Spleen (tissue), 7 donors: Measurements from ENCODE around the gene NCAPG2.

Experiments
- CTCF ChIP-seq, 11 experiments: fragments of 200-600 bp in 7 of 11; fragments of 450-650 bp in 4 of 11; sonication (generic) in 4 of 11; IDR thresholded peaks in 8 of 11; conservative IDR thresholded peaks in 3 of 11; 1 replicate in 7 of 11; 2 replicates in 4 of 11; pipeline versions ENCODE4 v1.4.0 to v1.8.0; 2016 to 2021; ENCODE audit warnings: antibody characterized with exemption in 11 of 11, inconsistent platforms in 4 of 11, mild to moderate bottlenecking in 1 of 11
- POLR2A ChIP-seq, 3 donors: fragments of 450-650 bp; IDR thresholded peaks; one replicate each; pipeline ENCODE4 v1.5.1; 2017; ENCODE audit warnings: antibody characterized with exemption in 3 of 3, mild to moderate bottlenecking in 1 of 3
- POLR2AphosphoS5 ChIP-seq, 3 donors: sonication (generic); formaldehyde crosslinking; IDR thresholded peaks; one replicate each; pipeline ENCODE4 v1.5.1; 2017; ENCODE audit warnings: antibody characterized with exemption in 3 of 3
- donor health status: DM: no; HTN: no; CAD: no; lungs with moderate emphysema.
- donor health status: DM: no; HTN: no; CAD: no.
- donor health status: DM: no; HTN: no; CAD: no.

- TF ChIP-seq CTCF (IDR thresholded peaks at IDR 0.05 in 8 of 11, conservative IDR thresholded peaks at IDR 0.05 in 3 of 11) (no peak), POLR2A (IDR thresholded peaks at IDR 0.05) (no peak), POLR2AphosphoS5 (IDR thresholded peaks at IDR 0.05) (no peak)
These were observed 39.5 kb upstream of the NCAPG2 start for GRCh38 chr7:158744070-158744469.
